HG02970 (cell line): ENCODE data around the gene ST3GAL4.
"Not testable (repeated sequence)": the region's sequence is repeated elsewhere in the genome, so short reads cannot be mapped to it uniquely, and the experiment has no call there.

Experiments
- ATAC-seq: cut with Tn5 transposase; IDR thresholded peaks from one replicate; pipeline ENCODE4 v1.9.1; 2021; ENCODE audit warnings: mild to moderate bottlenecking, moderate library complexity, moderate number of reproducible peaks; ENCODE audit not compliant: unreplicated experiment, low FRiP score

Gene ST3GAL4

DNA sequence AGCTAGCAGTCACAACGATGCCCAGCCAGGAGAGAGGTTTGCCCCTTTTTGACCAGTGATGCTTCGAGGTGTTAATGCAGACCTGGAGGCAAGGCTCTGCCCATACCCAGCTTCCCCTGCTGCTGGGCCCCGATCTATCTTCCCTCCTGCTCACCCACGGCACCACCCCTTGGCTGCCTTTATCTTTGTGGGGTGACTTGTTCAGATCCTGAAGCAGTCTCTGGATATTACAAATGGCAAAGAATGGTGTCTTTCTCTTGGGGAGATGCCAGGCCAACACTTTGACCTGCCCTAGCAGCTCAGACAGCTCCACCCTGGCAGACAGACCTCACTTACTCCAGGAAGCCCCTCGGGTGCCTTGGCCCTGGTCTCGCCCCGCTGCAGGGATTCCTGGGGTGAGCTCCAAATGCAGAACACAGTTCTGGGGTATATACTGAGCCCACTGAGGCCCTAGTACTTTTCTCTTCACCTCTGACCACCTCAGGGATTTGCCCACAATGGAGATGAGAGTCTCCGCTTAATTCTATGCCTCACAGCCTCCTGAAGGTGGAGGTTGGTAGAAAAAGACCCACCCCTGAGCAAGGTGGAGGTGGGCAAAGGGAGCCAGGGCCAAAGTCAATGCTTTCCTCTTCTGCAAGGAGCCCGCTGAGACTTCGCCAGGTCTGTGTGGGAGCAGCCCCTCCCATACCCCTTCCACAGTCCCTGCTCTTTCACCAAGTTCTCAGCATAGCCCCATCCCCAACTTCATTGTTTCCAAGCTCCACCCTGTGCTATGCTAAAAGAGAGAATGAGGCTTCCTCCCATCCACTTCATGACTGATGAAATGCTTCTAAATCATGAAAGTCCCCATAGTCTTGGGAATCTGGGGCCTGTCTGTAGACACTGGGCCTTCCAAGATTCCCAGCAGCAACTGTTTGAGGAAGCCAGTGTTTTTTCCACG is 11.1 kb upstream of the ST3GAL4 start:
- no peak for ATAC-seq

- no peak for ATAC-seq
Observed at GRCh38 chr11:126345283-126345682, 10.2 kb upstream of the ST3GAL4 start.

DNA sequence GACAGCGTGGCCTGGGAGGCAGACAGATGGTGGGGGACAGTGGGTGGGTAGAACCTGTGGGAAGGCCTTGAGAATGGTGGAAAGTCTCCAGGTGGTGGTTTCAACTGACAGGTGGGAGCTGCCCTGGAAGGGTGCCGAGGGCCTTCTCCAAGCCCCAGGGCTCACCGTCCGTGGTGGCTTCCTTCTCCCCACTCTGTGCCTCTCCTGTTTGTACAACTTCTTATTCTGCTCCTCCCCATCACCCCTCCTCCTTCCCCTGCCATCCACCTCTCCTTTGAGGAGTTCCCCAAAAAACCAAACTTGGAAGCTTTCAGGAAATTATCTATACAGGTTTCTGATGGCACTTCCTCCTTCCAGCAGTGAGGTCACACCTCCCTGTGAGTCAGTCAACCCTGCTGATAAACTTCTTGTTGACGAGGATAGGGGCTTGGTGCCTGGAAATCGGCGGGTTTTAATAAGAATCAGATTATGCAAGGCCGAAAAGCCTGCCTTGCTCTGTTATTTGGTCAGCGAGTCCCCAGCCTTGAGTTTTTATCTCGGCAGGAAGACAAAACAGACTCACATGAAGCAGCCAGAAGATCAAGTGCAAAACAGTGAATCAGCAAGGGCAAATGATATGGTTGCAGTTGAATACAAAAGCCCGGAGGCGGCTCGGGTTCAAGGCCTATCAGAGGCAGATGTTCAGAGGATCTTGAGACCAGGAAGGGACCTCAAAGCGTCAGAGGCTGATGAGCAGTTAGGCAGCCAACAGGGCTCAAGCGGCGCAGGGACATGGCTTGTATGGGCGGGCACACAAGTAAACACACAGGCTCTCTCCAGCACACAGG is 9.5 kb upstream of the ST3GAL4 start:
- no peak for ATAC-seq

DNA sequence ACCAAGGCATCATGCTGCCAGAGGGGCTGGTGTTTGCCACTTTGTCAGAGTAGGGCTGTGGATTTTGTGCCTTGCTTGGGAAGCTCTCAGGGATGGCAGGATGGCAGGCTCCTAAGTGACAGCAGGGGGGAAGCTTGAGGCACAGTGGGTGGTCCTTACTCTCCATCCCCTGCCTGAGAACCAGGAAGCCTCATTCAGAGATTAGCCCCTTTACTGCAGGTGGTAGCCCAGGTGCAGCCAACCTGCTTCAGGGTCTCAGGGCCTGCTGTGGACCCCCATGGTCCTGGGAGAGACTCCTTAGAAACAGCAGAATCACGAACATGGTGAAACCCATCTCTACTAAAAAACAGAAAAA is 8.9 kb upstream of the ST3GAL4 start:
- no peak for ATAC-seq

- ATAC-seq: not testable (repeated sequence)
Observed at GRCh38 chr11:126346946-126347345, 8.5 kb upstream of the ST3GAL4 start.

GRCh38 chr11:126347751-126348668 is 7.5 kb upstream of the ST3GAL4 start:
- no peak for ATAC-seq

GRCh38 chr11:126348806-126349582 is 6.5 kb upstream of the ST3GAL4 start:
- no peak for ATAC-seq

DNA sequence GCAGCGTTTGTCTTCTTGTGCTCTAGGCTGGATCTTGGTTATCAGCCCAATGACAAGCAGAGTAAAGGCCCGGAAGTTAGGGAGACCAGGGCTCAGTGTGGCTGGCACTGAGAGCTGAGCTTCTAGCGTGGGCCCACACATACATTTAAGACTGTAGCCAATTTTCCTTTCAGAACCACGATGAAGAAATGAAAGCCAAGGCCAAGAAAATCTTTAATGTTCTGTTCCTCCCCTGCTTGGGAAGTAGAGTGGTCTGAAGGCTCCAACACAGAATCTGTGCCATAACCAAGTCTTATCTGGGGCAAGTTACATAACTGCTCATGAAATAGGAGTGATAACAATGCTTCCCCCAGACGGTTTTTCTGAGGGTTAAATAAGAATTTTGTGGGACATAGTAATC is 4.7 kb upstream of the ST3GAL4 start:
- ATAC-seq: no peak

- ATAC-seq: no peak
Observed at GRCh38 chr11:126352163-126352562, 3.3 kb upstream of the ST3GAL4 start.

- no peak for ATAC-seq
Observed at GRCh38 chr11:126352934-126353801, 2.3 kb upstream of the ST3GAL4 start.

- ATAC-seq: no peak
Observed at GRCh38 chr11:126354631-126355323, 709 bp upstream of the ST3GAL4 start.

- ATAC-seq: no peak
Observed at GRCh38 chr11:126355926-126356897, 726 bp downstream of the ST3GAL4 start.

- no peak for ATAC-seq
Observed at GRCh38 chr11:126357055-126357962, 1.8 kb downstream of the ST3GAL4 start.

GRCh38 chr11:126357969-126358762 is 2.7 kb downstream of the ST3GAL4 start:
- ATAC-seq: no peak

- no peak for ATAC-seq
Observed at GRCh38 chr11:126358763-126359160, 3.3 kb downstream of the ST3GAL4 start.
